SK-N-SH treated with all-trans-retinoic acid at 6 μM for 48 hours (cell line): ENCODE measurements around the gene EIF4EBP3.

Experiments used
- ARNTL ChIP-seq: fragments of 450-650 bp; formaldehyde crosslinking; IDR thresholded peaks from 2 replicates; pipeline ENCODE4 v1.5.0; 2020; ENCODE audit warnings: low read depth, mild to moderate bottlenecking, moderate library complexity, borderline replicate concordance
- CSDC2 ChIP-seq: fragments of 250-450 bp; sonication (Bioruptor Pico); IDR thresholded peaks from 2 replicates; pipeline ENCODE4 v1.5.0; 2020; ENCODE audit warnings: mild to moderate bottlenecking, moderate library complexity
- OSR1 ChIP-seq: fragments of 250-450 bp; sonication (Bioruptor Pico); IDR thresholded peaks from 2 replicates; pipeline ENCODE4 v1.8.0; 2022; ENCODE audit warnings: moderate library complexity, mild to moderate bottlenecking, inconsistent platforms
- PPARA ChIP-seq: fragments of 250-450 bp; sonication (Bioruptor Pico); IDR thresholded peaks from 2 replicates; pipeline ENCODE4 v1.5.0; 2020; ENCODE audit warnings: mild to moderate bottlenecking, borderline replicate concordance
- RARB ChIP-seq: fragments of 250-450 bp; sonication (Bioruptor Pico); IDR thresholded peaks from 2 replicates; pipeline ENCODE4 v1.8.0; 2021; ENCODE audit warnings: mild to moderate bottlenecking, moderate library complexity
- SNAI2 ChIP-seq: fragments of 250-450 bp; sonication (Bioruptor Pico); IDR thresholded peaks from 2 replicates; pipeline ENCODE4 v1.5.0; 2020; ENCODE audit warnings: mild to moderate bottlenecking, moderate library complexity
- ZFP3 ChIP-seq: fragments of 250-450 bp; sonication (Bioruptor Pico); IDR thresholded peaks from 2 replicates; pipeline ENCODE4 v1.5.0; 2020; ENCODE audit warnings: mild to moderate bottlenecking, moderate library complexity
- ZFP30 ChIP-seq: fragments of 450-650 bp; formaldehyde crosslinking; IDR thresholded peaks from 2 replicates; pipeline ENCODE4 v1.5.0; 2022; ENCODE audit warnings: mild to moderate bottlenecking, moderate library complexity
- ZNF565 ChIP-seq: fragments of 450-650 bp; formaldehyde crosslinking; conservative IDR thresholded peaks from 2 replicates; pipeline ENCODE4 v1.5.0; 2020; ENCODE audit warnings: low read depth, mild to moderate bottlenecking, moderate library complexity
- ZNF8 ChIP-seq: fragments of 450-650 bp; formaldehyde crosslinking; IDR thresholded peaks from 2 replicates; pipeline ENCODE4 v1.5.0; 2020; ENCODE audit warnings: mild to moderate bottlenecking, moderate library complexity
- TF ChIP-seq, protein P1 (sequence below): fragments of 250-450 bp; sonication (Bioruptor Pico); IDR thresholded peaks from 2 replicates; pipeline ENCODE4 v1.8.0; 2020; ENCODE audit warnings: mild to moderate bottlenecking, moderate library complexity, borderline replicate concordance
- TF ChIP-seq, protein P2 (sequence below): fragments of 250-450 bp; sonication (Bioruptor Pico); IDR thresholded peaks from 2 replicates; pipeline ENCODE4 v1.5.1; 2020; ENCODE audit warnings: low read depth, mild to moderate bottlenecking, moderate library complexity

DNA sequence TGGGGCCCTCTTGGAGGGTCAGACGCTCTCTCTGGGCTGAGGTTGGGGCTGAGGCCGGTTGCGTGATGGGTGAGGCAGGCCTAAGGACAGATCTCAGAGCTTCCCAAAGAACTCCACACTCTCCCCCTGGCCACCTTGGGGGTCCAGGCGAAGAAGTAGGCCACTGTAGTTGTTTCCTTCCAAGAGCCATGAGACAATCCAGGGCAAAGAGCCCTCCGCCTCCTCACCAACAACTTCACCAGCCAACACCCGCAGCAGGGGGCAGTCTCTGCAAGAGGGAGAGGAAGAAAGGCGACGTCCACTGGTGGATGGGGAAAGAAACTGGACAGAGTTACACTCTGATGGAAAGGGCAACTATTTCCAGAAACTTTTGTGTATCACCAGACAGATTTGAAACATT is 27.8 kb downstream of the EIF4EBP3 start:
- no peak for TF ChIP-seq OSR1 (CRISPR knock-in tag)
- TF ChIP-seq, protein P1, sequence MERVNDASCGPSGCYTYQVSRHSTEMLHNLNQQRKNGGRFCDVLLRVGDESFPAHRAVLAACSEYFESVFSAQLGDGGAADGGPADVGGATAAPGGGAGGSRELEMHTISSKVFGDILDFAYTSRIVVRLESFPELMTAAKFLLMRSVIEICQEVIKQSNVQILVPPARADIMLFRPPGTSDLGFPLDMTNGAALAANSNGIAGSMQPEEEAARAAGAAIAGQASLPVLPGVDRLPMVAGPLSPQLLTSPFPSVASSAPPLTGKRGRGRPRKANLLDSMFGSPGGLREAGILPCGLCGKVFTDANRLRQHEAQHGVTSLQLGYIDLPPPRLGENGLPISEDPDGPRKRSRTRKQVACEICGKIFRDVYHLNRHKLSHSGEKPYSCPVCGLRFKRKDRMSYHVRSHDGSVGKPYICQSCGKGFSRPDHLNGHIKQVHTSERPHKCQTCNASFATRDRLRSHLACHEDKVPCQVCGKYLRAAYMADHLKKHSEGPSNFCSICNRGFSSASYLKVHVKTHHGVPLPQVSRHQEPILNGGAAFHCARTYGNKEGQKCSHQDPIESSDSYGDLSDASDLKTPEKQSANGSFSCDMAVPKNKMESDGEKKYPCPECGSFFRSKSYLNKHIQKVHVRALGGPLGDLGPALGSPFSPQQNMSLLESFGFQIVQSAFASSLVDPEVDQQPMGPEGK (CRISPR knock-in tag), result no peak
- TF ChIP-seq CSDC2 (CRISPR knock-in tag), result no peak
- TF ChIP-seq RARB, result no peak
- no peak for TF ChIP-seq ZNF8 (CRISPR knock-in tag)
- no peak for TF ChIP-seq ARNTL (CRISPR knock-in tag)
- TF ChIP-seq SNAI2 (CRISPR knock-in tag), result no peak
- no peak for TF ChIP-seq PPARA (CRISPR knock-in tag)
- no peak for TF ChIP-seq ZFP30 (CRISPR knock-in tag)
- TF ChIP-seq ZFP3 (CRISPR knock-in tag), result no peak
- TF ChIP-seq, protein P2, sequence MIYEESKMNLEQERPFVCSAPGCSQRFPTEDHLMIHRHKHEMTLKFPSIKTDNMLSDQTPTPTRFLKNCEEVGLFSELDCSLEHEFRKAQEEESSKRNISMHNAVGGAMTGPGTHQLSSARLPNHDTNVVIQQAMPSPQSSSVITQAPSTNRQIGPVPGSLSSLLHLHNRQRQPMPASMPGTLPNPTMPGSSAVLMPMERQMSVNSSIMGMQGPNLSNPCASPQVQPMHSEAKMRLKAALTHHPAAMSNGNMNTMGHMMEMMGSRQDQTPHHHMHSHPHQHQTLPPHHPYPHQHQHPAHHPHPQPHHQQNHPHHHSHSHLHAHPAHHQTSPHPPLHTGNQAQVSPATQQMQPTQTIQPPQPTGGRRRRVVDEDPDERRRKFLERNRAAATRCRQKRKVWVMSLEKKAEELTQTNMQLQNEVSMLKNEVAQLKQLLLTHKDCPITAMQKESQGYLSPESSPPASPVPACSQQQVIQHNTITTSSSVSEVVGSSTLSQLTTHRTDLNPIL (CRISPR knock-in tag), result no peak
- no peak for TF ChIP-seq ZNF565 (CRISPR knock-in tag)
